ENCODE data around the gene IGSF22.
"Not testable (repeated sequence)": the region's sequence is repeated elsewhere in the genome, so short reads cannot be mapped to it uniquely, and the experiment has no call there.

The IGSF22 gene

DNA sequence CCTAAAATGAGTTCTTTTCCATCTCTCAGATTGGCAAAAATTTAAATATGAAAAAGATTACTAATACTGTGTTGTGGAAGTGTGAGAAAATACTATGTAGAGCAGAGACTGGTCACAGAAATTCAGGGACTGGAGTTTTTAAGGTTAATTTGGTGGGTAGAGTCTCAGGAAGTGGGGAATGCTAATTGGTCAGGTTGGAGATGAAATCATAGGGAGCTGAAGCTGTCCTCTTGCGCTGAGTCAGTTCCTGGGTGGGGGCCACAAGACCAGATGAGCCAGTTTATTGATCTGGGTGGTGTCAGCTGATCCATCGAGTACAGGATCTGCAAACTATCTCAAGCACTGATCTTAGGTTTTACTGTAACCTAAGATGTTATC is 56.8 kb downstream of the IGSF22 start:
- no peak for DNase-seq (ENCODE audit: low spot score)
- in situ Hi-C loops (cut with MboI; ENCODE audit: low sequenced_read_pairs, unreplicated experiment), result no loop called here
- TF ChIP-seq, protein P1, sequence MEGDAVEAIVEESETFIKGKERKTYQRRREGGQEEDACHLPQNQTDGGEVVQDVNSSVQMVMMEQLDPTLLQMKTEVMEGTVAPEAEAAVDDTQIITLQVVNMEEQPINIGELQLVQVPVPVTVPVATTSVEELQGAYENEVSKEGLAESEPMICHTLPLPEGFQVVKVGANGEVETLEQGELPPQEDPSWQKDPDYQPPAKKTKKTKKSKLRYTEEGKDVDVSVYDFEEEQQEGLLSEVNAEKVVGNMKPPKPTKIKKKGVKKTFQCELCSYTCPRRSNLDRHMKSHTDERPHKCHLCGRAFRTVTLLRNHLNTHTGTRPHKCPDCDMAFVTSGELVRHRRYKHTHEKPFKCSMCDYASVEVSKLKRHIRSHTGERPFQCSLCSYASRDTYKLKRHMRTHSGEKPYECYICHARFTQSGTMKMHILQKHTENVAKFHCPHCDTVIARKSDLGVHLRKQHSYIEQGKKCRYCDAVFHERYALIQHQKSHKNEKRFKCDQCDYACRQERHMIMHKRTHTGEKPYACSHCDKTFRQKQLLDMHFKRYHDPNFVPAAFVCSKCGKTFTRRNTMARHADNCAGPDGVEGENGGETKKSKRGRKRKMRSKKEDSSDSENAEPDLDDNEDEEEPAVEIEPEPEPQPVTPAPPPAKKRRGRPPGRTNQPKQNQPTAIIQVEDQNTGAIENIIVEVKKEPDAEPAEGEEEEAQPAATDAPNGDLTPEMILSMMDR (IDR thresholded peaks at IDR 0.05; ENCODE audit: borderline replicate concordance, control extremely low read depth, extremely low read depth, insufficient read depth, missing control alignments), result no peak

DNA sequence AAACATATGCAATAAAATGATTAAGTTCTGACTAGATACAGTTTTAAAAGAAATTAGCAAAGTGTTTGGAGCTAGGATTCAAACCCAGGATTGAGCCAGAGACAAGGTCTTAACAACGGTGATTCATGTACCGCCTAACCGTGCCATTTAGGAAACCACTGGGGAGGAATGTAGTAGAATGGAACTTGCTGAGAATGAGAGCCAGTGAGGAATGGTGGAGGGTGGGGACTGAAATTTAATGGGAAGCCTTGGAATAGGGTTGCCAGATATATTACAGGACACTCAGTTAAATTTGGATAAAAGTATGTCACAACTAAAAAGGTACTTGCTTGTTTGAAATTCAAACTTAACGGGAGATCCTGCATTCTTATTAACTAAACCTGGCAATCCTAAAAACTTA is 57.9 kb downstream of the IGSF22 start:
- in situ Hi-C loops (cut with MboI; ENCODE audit: low sequenced_read_pairs, unreplicated experiment), result no loop called here

DNA sequence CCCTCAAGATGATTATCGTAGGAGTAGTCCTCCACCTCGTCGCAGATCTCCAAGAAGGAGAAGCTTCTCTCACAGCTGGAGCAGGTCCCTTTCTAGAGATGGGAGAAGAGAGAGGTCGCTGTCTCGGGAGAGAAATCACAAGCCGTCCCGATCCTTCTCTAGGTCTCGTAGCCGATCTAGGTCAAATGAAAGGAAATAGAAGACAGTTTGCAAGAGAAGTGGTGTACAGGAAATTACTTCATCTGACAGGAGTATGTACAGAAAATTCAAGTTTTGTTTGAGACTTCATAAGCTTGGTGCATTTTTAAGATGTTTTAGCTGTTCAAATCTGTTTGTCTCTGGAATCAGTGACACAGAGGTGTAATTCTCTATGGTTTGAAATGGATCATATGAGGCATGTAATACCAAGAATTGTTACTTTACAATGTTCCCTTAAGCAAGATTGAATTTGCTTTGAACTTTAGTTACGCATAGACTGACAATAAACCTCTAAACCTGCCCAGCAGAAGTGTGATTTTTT is 60.6 kb downstream of the IGSF22 start:
- in situ Hi-C loops (cut with MboI; ENCODE audit: low sequenced_read_pairs, unreplicated experiment); DNase-seq (ENCODE audit: low spot score): not testable (repeated sequence)

More for the DNA sequence above, 57.9 kb downstream of the IGSF22 start:
- TF ChIP-seq, protein P1 (IDR thresholded peaks at IDR 0.05; ENCODE audit: borderline replicate concordance, control extremely low read depth, extremely low read depth, insufficient read depth, missing control alignments), result no peak
- no peak for DNase-seq (ENCODE audit: low spot score)

DNA sequence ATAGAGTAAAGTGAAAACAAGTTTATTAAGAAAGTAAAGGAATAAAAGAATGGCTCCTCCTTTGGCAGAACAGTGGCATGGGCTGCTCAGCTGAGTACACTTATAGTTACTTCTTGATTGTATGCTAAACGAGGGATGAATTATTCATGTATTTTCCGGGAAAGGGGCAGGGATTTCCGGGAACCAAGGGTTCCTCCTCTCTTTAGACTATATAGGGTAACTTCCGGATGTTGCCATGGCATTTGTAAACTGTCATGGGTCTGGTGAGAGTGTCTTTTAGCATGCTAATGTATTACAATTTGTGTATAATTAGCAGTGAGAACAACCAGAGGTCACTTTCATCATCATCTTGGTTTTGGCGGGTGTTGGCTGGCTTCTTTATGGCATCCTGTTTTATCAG is 68.3 kb downstream of the IGSF22 start:
- in situ Hi-C loops (cut with MboI; ENCODE audit: low sequenced_read_pairs, unreplicated experiment), result no loop called here
- TF ChIP-seq, protein P1 (IDR thresholded peaks at IDR 0.05; ENCODE audit: borderline replicate concordance, control extremely low read depth, extremely low read depth, insufficient read depth, missing control alignments), result no peak

More for the DNA sequence above, 68.3 kb downstream of the IGSF22 start:
- DNase-seq (ENCODE audit: low spot score), result no peak

Data from GM13976 (cell line).